GM12878 (cell line): Measurements from ENCODE around the gene POSTN. TPM values are rescaled to one million over a fixed set of nuclear protein-coding genes. Genes with fewer than 3 reads are reported as not detected.

Experiments
- ATAC-seq: fragments of 200-7000 bp; cut with Tn5 transposase; 3 replicates; pipeline ENCODE4 v1.9.1; 2020; ENCODE audit warnings: mild to moderate bottlenecking, moderate library complexity
- BruUV-seq: library from RNA; stranded (reverse); fragments of 400-500 nt; replicated peaks from 2 replicates; lab custom pipeline; 2021; lab: Mats Ljungman, UMichigan
- CTCF ChIA-PET: fragments of 300-600 bp; sonication (Branson Sonifier 250); formaldehyde crosslinking; extraction: SDS; loops from one replicate; lab custom pipeline; 2021; ENCODE audit warnings: inconsistent platforms; lab: Yijun Ruan, JAX
- POLR2A ChIA-PET: fragments of 350-600 bp; formaldehyde crosslinking; extraction: SDS; loops from one replicate; lab custom pipeline; 2021; ENCODE audit warnings: inconsistent platforms; lab: Charles Lee
- RAD21 ChIA-PET: fragments of 300-600 bp; sonication (Branson Sonifier 250); formaldehyde crosslinking; loops from one replicate; lab custom pipeline; 2023; ENCODE audit warnings: antibody characterized with exemption; ENCODE audit not compliant: unreplicated experiment; lab: Charles Lee
- SMC1A ChIA-PET: fragments of 300-600 bp; sonication (Branson Sonifier 250); formaldehyde crosslinking; loops from one replicate; lab custom pipeline; 2023; ENCODE audit not compliant: unreplicated experiment, uncharacterized antibody; lab: Charles Lee
- DNase-seq: peaks from one replicate; pipeline ENCODE4 v3.0.0-alpha.2; 2011; ENCODE audit warnings: low read depth, low spot score
- FAIRE-seq: peaks from 3 replicates; lab custom pipeline; 2011; peaks lifted over from hg19 to GRCh38; lab: Jason Lieb, UNC
- H2AFZ ChIP-seq: 2 replicates; pipeline ENCODE4 v1.6.0; 2011; ENCODE audit warnings: low read depth, low read length, control low read depth; ENCODE audit not compliant: control insufficient read depth
- H3K27ac ChIP-seq: 2 replicates; pipeline ENCODE4 v1.5.1; 2011; ENCODE audit warnings: control low read depth; ENCODE audit not compliant: control insufficient read depth, insufficient read depth
- H3K27me3 ChIP-seq, 2 experiments: replicated peaks in 1 of 2; 2 replicates each; pipeline versions ENCODE4 v1.6.0 to v1.6.1; 2011; ENCODE audit warnings: low read length in 1 of 2; ENCODE audit not compliant: control insufficient read depth in 2 of 2, insufficient read depth in 2 of 2
- H3K36me3 ChIP-seq, 2 experiments: 2 replicates each; pipeline ENCODE4 v1.5.1; 2011; ENCODE audit warnings: low read length in 1 of 2; ENCODE audit not compliant: control insufficient read depth in 2 of 2, insufficient read depth in 2 of 2
- H3K4me1 ChIP-seq: 2 replicates; pipeline ENCODE4 v1.6.1; 2011; ENCODE audit warnings: mild to moderate bottlenecking, low read length, moderate library complexity, mixed read lengths; ENCODE audit not compliant: control insufficient read depth, insufficient read depth
- H3K4me2 ChIP-seq: 2 replicates; pipeline ENCODE4 v1.6.0; 2011; ENCODE audit warnings: control low read depth; ENCODE audit not compliant: control insufficient read depth, insufficient read depth
- H3K4me3 ChIP-seq: fragments of 200-600 bp; sonication (generic); 2 replicates; pipeline ENCODE4 v1.5.1; 2016
- H3K79me2 ChIP-seq: 2 replicates; pipeline ENCODE4 v1.6.0; 2011; ENCODE audit warnings: low read length; ENCODE audit not compliant: control insufficient read depth, insufficient read depth
- H3K9ac ChIP-seq: 2 replicates; pipeline ENCODE4 v1.8.0; 2011; ENCODE audit warnings: low read length, control low read depth, mixed read lengths; ENCODE audit not compliant: control insufficient read depth, insufficient read depth
- H3K9me3 ChIP-seq: replicated peaks from 3 replicates; pipeline ENCODE4 v1.5.1; 2011; ENCODE audit warnings: mild to moderate bottlenecking, low read length; ENCODE audit not compliant: control insufficient read depth, insufficient read depth
- H4K20me1 ChIP-seq: 2 replicates; pipeline ENCODE4 v1.6.0; 2011; ENCODE audit not compliant: control insufficient read depth, insufficient read depth
- BCL11A ChIP-seq: IDR thresholded peaks from 2 replicates; pipeline ENCODE4 v1.6.1; 2011; ENCODE audit warnings: low read depth, low read length
- ETV6 ChIP-seq, 2 experiments: fragments of 450-650 bp in 1 of 2; IDR thresholded peaks in 1 of 2; conservative IDR thresholded peaks in 1 of 2; 2 replicates each; pipeline ENCODE4 v1.6.1; 2014; ENCODE audit warnings: antibody characterized with exemption in 1 of 2, borderline replicate concordance in 1 of 2, low read depth in 1 of 2, mild to moderate bottlenecking in 1 of 2, moderate library complexity in 1 of 2
- FOS ChIP-seq: IDR thresholded peaks from 3 replicates; pipeline ENCODE4 v1.6.1; 2011; ENCODE audit warnings: borderline replicate concordance; ENCODE audit not compliant: insufficient read length; ENCODE audit errors: extremely low read depth
- GABPA ChIP-seq: IDR thresholded peaks from 2 replicates; pipeline ENCODE4 v1.6.1; 2014; ENCODE audit warnings: antibody characterized with exemption, low read depth, mild to moderate bottlenecking, inconsistent platforms
- IRF4 ChIP-seq: IDR thresholded peaks from 2 replicates; pipeline ENCODE4 v1.6.1; 2011; ENCODE audit warnings: low read depth, low read length
- MYB ChIP-seq: fragments of 150-350 bp; IDR thresholded peaks from 2 replicates; pipeline ENCODE4 v1.6.1; 2014; ENCODE audit warnings: mild to moderate bottlenecking, low read depth, low read length, borderline replicate concordance
- NBN ChIP-seq: fragments of 450-650 bp; IDR thresholded peaks from 2 replicates; pipeline ENCODE4 v1.6.1; 2016
- NR2C2 ChIP-seq: IDR thresholded peaks from 2 replicates; pipeline ENCODE4 v1.6.1; 2011; ENCODE audit warnings: borderline replicate concordance, low read depth; ENCODE audit not compliant: control insufficient read depth, insufficient read length
- POLR2AphosphoS2 ChIP-seq: IDR thresholded peaks from 2 replicates; pipeline ENCODE4 v1.6.1; 2011; ENCODE audit warnings: low read depth, mild to moderate bottlenecking, low read length, improper control_type of control experiment, moderate library complexity
- RB1 ChIP-seq: fragments of 450-650 bp; formaldehyde crosslinking; IDR thresholded peaks from 2 replicates; pipeline ENCODE4 v1.6.1; 2017; ENCODE audit warnings: mild to moderate bottlenecking, borderline replicate concordance
- SIN3A ChIP-seq: IDR thresholded peaks from 2 replicates; pipeline ENCODE4 v1.6.1; 2012; ENCODE audit warnings: low read depth, low read length, improper control_type of control experiment
- SPI1 ChIP-seq: IDR thresholded peaks from 2 replicates; pipeline ENCODE4 v1.6.1; 2011; ENCODE audit warnings: low read depth, mild to moderate bottlenecking, low read length, moderate library complexity, borderline replicate concordance; ENCODE audit not compliant: insufficient read depth
- STAT1 ChIP-seq: fragments of 450-650 bp; conservative IDR thresholded peaks from 2 replicates; pipeline ENCODE4 v1.6.1; 2014; ENCODE audit warnings: antibody characterized with exemption, mild to moderate bottlenecking
- TAF1 ChIP-seq: IDR thresholded peaks from 2 replicates; pipeline ENCODE4 v1.6.1; 2011; ENCODE audit warnings: mild to moderate bottlenecking, low read depth, low read length, borderline replicate concordance
- WGBS: methylation state at CpG from one replicate; pipeline ENCODE4 v1.1.6; 2016; ENCODE audit warnings: low lambda C conversion rate; ENCODE audit not compliant: insufficient replicate concordance, insufficient coverage; ENCODE audit errors: missing lambda C conversion rate; 5-methylcytosine and 5-hydroxymethylcytosine counted together
- in situ Hi-C: fragments of 300-500 bp; cut with MboI; formaldehyde crosslinking; loops from 9 replicates; pipeline ENCODE4 v1.14.3; 2018; ENCODE audit warnings: mixed read lengths
- intact Hi-C: fragments of 100-400 bp; cut with micrococcal nuclease; formaldehyde crosslinking; loops from one replicate; pipeline ENCODE4 v1.14.2; 2022; ENCODE audit not compliant: unreplicated experiment
- polyA plus RNA-seq, 11 experiments: library from polyadenylated mRNA; depleted of rRNA in 4 of 11; unstranded in 6 of 11; stranded (reverse) in 5 of 11; fragments of >200 nt; fragmentation: Nextera tagmentation in 4 of 11; fragmentation: Illumina TruSeq in 1 of 11; extraction: Ambion mirVana in 4 of 11; extraction: Trizol in 1 of 11; gene quantifications; 1 replicate in 1 of 11; 2 replicates in 10 of 11; pipeline versions ENCODE4 v1.2.1 to v1.2.3, GENCODE V29; 2011 to 2016; ENCODE audit warnings: inconsistent platforms in 2 of 11, missing spikeins in 2 of 11, low read depth in 1 of 11
- total RNA-seq, 4 experiments: library from RNA; depleted of rRNA in 3 of 4; stranded (reverse); fragments of >200 nt in 3 of 4; fragmentation: Illumina TruSeq in 1 of 4; extraction: Trizol in 1 of 4; gene quantifications; 2 replicates each; pipeline versions ENCODE4 v1.2.1 to v1.2.3, GENCODE V29; 2013 to 2021
- TF ChIP-seq, protein P1 (sequence below): IDR thresholded peaks from 2 replicates; pipeline ENCODE4 v1.6.1; 2012; ENCODE audit warnings: low read length, inconsistent platforms
- TF ChIP-seq, protein P2 (sequence below): fragments of 450-650 bp; IDR thresholded peaks from 2 replicates; pipeline ENCODE4 v1.6.1; 2017; ENCODE audit warnings: mild to moderate bottlenecking, moderate library complexity
- TF ChIP-seq, protein P3 (sequence below): fragments of 450-650 bp; IDR thresholded peaks from 2 replicates; pipeline ENCODE4 v1.6.1; 2017; ENCODE audit warnings: antibody characterized with exemption, mild to moderate bottlenecking, moderate library complexity

Gene POSTN
- total and polyA plus RNA-seq, 10 of the 15 experiments (the other 5 are each of a cell fraction or from before 2014, with no cell fraction given) = 0.05 to 0.13 (median 0.08) TPM; not detected in 7

DNA sequence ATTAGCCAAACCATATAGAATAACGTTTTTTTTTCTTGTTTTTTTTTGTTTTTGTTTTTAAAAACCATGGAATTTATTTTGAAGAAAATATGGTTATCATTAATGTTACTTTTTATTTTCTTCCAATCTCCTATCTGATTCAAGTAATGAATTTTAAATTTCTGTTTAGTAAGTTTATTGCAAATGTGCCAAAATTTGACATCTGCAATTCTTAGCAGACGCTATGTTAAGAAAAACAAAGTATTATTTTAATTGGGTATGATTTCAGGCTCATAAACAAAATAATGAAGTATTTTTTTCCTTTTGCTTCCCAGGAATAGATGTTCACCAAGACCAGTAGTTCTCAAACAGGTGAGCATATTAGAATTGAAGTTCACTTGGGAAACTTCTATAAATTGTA, 63.1 kb downstream of the POSTN start:
- H3K4me2 ChIP-seq = no peak overlapping the region
- no peak overlapping the region for H3K4me3 ChIP-seq
- BruUV-seq = no TSS peak
- intact Hi-C loops = no loop called here
- H2AFZ ChIP-seq = no peak overlapping the region
- CTCF ChIA-PET = no interaction called here
- FAIRE-seq (no peak), ATAC-seq (no peak), DNase-seq (no peak)
- no peaks in the 10 kb centered on the region for H3K9me3 ChIP-seq
- no peaks in the 10 kb centered on the region for H4K20me1 ChIP-seq
- H3K79me2 ChIP-seq = no peaks in the 10 kb centered on the region
- RAD21 ChIA-PET = no interaction called here
- H3K4me1 ChIP-seq = no peaks in the 10 kb centered on the region
- H3K27me3 ChIP-seq = no peaks in the 10 kb centered on the region
- POLR2A ChIA-PET = no interaction called here
- SMC1A ChIA-PET = no interaction called here
- in situ Hi-C loops = no loop called here
- no peaks in the 10 kb centered on the region for H3K36me3 ChIP-seq
- no peak overlapping the region for H3K9ac ChIP-seq
- WGBS = 2% methylated on average over 2 of the region's 2 CpGs
- H3K27ac ChIP-seq = no peak overlapping the region
- TF ChIP-seq, protein P1, sequence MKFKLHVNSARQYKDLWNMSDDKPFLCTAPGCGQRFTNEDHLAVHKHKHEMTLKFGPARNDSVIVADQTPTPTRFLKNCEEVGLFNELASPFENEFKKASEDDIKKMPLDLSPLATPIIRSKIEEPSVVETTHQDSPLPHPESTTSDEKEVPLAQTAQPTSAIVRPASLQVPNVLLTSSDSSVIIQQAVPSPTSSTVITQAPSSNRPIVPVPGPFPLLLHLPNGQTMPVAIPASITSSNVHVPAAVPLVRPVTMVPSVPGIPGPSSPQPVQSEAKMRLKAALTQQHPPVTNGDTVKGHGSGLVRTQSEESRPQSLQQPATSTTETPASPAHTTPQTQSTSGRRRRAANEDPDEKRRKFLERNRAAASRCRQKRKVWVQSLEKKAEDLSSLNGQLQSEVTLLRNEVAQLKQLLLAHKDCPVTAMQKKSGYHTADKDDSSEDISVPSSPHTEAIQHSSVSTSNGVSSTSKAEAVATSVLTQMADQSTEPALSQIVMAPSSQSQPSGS = no peak
- TF ChIP-seq NBN = no peak
- no peak for TF ChIP-seq IRF4
- no peak for TF ChIP-seq NR2C2
- no peak for TF ChIP-seq TAF1
- no peak for TF ChIP-seq ETV6 (conservative IDR thresholded peaks at IDR 0.05 in 1 of 2, IDR thresholded peaks at IDR 0.05 in 1 of 2; ENCODE audit: borderline replicate concordance in 1 of 2, low read depth in 1 of 2)
- TF ChIP-seq BCL11A = no peak
- no peak for TF ChIP-seq POLR2AphosphoS2
- no peak for TF ChIP-seq MYB
- TF ChIP-seq, protein P2, sequence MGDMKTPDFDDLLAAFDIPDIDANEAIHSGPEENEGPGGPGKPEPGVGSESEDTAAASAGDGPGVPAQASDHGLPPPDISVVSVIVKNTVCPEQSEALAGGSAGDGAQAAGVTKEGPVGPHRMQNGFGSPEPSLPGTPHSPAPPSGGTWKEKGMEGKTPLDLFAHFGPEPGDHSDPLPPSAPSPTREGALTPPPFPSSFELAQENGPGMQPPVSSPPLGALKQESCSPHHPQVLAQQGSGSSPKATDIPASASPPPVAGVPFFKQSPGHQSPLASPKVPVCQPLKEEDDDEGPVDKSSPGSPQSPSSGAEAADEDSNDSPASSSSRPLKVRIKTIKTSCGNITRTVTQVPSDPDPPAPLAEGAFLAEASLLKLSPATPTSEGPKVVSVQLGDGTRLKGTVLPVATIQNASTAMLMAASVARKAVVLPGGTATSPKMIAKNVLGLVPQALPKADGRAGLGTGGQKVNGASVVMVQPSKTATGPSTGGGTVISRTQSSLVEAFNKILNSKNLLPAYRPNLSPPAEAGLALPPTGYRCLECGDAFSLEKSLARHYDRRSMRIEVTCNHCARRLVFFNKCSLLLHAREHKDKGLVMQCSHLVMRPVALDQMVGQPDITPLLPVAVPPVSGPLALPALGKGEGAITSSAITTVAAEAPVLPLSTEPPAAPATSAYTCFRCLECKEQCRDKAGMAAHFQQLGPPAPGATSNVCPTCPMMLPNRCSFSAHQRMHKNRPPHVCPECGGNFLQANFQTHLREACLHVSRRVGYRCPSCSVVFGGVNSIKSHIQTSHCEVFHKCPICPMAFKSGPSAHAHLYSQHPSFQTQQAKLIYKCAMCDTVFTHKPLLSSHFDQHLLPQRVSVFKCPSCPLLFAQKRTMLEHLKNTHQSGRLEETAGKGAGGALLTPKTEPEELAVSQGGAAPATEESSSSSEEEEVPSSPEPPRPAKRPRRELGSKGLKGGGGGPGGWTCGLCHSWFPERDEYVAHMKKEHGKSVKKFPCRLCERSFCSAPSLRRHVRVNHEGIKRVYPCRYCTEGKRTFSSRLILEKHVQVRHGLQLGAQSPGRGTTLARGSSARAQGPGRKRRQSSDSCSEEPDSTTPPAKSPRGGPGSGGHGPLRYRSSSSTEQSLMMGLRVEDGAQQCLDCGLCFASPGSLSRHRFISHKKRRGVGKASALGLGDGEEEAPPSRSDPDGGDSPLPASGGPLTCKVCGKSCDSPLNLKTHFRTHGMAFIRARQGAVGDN = no peak
- no peak for TF ChIP-seq RB1
- TF ChIP-seq STAT1 = no peak
- TF ChIP-seq SPI1 = no peak
- no peak for TF ChIP-seq GABPA
- TF ChIP-seq, protein P3, sequence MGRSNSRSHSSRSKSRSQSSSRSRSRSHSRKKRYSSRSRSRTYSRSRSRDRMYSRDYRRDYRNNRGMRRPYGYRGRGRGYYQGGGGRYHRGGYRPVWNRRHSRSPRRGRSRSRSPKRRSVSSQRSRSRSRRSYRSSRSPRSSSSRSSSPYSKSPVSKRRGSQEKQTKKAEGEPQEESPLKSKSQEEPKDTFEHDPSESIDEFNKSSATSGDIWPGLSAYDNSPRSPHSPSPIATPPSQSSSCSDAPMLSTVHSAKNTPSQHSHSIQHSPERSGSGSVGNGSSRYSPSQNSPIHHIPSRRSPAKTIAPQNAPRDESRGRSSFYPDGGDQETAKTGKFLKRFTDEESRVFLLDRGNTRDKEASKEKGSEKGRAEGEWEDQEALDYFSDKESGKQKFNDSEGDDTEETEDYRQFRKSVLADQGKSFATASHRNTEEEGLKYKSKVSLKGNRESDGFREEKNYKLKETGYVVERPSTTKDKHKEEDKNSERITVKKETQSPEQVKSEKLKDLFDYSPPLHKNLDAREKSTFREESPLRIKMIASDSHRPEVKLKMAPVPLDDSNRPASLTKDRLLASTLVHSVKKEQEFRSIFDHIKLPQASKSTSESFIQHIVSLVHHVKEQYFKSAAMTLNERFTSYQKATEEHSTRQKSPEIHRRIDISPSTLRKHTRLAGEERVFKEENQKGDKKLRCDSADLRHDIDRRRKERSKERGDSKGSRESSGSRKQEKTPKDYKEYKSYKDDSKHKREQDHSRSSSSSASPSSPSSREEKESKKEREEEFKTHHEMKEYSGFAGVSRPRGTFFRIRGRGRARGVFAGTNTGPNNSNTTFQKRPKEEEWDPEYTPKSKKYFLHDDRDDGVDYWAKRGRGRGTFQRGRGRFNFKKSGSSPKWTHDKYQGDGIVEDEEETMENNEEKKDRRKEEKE = no peak
- TF ChIP-seq SIN3A = no peak
- no peak for TF ChIP-seq FOS
